HFFc6 (cell line): ENCODE results near the gene IL1RAPL1. TPM values are rescaled to one million over a fixed set of nuclear protein-coding genes. Genes with fewer than 3 reads are reported as not detected.

Experiments used
- DNase-seq: peaks from one replicate; pipeline ENCODE4 v3.0.0-alpha.2; 2018
- H3K27ac Mint-ChIP-seq: 2 replicates; pipeline ENCODE4 v1.8.0; 2020; ENCODE audit warnings: mild to moderate bottlenecking, mixed read lengths
- H3K27me3 Mint-ChIP-seq: 2 replicates; pipeline ENCODE4 v1.8.0; 2021; ENCODE audit warnings: mild to moderate bottlenecking, moderate library complexity, mixed read lengths; ENCODE audit not compliant: insufficient read depth
- H3K36me3 Mint-ChIP-seq: 2 replicates; pipeline ENCODE4 v1.8.0; 2021; ENCODE audit warnings: low read depth, mixed read lengths
- H3K4me1 Mint-ChIP-seq: 2 replicates; pipeline ENCODE4 v1.8.0; 2020; ENCODE audit warnings: low read depth, mixed read lengths
- H3K4me3 Mint-ChIP-seq: 2 replicates; pipeline ENCODE4 v1.8.0; 2020; ENCODE audit warnings: mild to moderate bottlenecking, moderate library complexity, mixed read lengths
- H3K9me3 Mint-ChIP-seq: 2 replicates; pipeline ENCODE4 v1.8.0; 2020; ENCODE audit warnings: mild to moderate bottlenecking, mixed read lengths
- CTCF ChIP-seq: fragments of 200-600 bp; sonication (generic); IDR thresholded peaks from 2 replicates; pipeline ENCODE4 v1.5.0; 2021; ENCODE audit warnings: antibody characterized with exemption, mild to moderate bottlenecking
- total RNA-seq, 6 experiments: library from RNA; stranded (reverse); fragmentation: NEBNext Ultra II Directional; extraction: Animal tissue kit (Norgen Biotek cat#: 25700); gene quantifications; 2 replicates in 1 of 6; 3 replicates in 5 of 6; pipeline ENCODE4 v1.2.3, GENCODE V29; 2021

IL1RAPL1 gene
- total RNA-seq, 6 experiments from 2014 or later, result not detected

DNA sequence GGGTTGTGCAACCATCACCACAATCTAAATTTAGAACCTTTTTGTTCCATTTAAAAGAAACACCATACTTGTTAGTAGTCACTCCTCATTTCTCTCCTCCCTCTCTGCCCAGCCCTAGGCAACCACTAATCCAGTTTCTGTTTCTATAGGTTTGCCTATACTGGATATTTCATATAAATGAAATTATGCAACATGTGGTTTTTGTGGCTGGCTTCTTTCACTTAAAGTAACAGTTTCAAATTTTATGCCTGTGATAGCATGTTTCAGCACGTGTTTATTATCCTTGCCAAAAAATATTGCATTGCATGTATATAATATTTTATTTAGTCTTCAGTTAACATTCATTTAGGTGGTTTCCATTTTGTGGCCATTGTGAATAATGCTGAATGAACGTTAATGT, 437.6 kb downstream of the IL1RAPL1 start:
- DNase-seq, result no peak
- Mint-ChIP-seq H3K4me1 (no peaks in the 10 kb centered on the region), H3K27me3 (no peaks in the 10 kb centered on the region), H3K4me3 (no peak overlapping the region), H3K9me3 (peaks cover 8% of the 10 kb centered on the region), H3K36me3 (no peaks in the 10 kb centered on the region), H3K27ac (no peak overlapping the region)
- no peak for TF ChIP-seq CTCF

GRCh38 chrX:29039501-29039900, 452.3 kb downstream of the IL1RAPL1 start:
- no peak overlapping the region for H3K4me3 Mint-ChIP-seq
- no peak for DNase-seq
- no peaks in the 10 kb centered on the region; the same call in 1 of the 2 replicates for H3K9me3 Mint-ChIP-seq
- no peaks in the 10 kb centered on the region for H3K27me3 Mint-ChIP-seq
- H3K36me3 Mint-ChIP-seq, result no peaks in the 10 kb centered on the region
- no peak overlapping the region for H3K27ac Mint-ChIP-seq
- H3K4me1 Mint-ChIP-seq, result no peaks in the 10 kb centered on the region
- no peak for TF ChIP-seq CTCF

DNA sequence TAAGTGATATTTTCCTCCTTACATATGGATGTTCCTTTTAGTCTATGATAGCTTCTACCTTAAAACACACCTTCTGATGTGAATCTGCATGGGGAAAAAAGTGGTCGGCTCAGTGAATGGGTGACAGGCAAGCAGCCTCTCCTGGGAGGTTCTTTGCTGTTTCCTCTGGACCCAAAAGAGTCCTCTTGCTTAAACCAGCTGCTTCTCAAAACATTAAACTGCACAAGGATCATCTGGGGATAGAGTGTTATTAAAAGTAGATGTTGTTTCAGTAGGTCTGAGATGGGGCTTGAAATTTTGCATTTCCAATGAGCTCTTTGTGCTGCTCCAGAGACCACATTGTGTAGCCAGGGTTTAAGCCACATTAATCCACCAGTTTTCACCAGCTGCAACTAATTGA, 452.9 kb downstream of the IL1RAPL1 start:
- Mint-ChIP-seq H3K36me3 (no peaks in the 10 kb centered on the region), H3K4me1 (no peaks in the 10 kb centered on the region), H3K27me3 (no peaks in the 10 kb centered on the region), H3K4me3 (no peak overlapping the region), H3K9me3 (no peaks in the 10 kb centered on the region; the same call in 1 of the 2 replicates), H3K27ac (no peak overlapping the region)
- no peak for TF ChIP-seq CTCF
- no peak for DNase-seq

GRCh38 chrX:29042341-29042740, 455.1 kb downstream of the IL1RAPL1 start:
- DNase-seq, result no peak
- H3K27ac Mint-ChIP-seq, result no peak overlapping the region
- TF ChIP-seq CTCF, result no peak
- no peaks in the 10 kb centered on the region for H3K27me3 Mint-ChIP-seq
- H3K9me3 Mint-ChIP-seq, result no peaks in the 10 kb centered on the region; the same call in 1 of the 2 replicates
- no peaks in the 10 kb centered on the region for H3K4me1 Mint-ChIP-seq
- H3K4me3 Mint-ChIP-seq, result no peak overlapping the region
- no peaks in the 10 kb centered on the region for H3K36me3 Mint-ChIP-seq

DNA sequence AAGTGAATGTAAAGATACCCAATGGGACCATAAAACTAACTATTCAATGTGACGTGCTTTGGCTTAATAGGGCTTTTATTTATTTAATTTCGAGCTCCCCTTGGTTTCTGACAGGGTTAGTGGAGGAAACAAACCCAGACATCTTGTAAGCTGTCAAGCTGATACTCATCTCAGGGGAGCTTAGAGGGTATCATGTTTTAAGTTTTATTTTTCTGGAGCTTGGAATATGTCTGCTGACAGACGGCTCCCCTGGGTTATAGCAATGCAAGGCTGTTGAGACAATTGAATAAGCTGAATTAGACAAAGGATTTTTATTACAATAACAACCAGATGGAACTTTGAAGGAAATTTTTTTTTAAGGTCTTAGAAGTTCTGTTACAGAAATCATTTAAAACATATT, 456.5 kb downstream of the IL1RAPL1 start:
- H3K27me3 Mint-ChIP-seq, result no peaks in the 10 kb centered on the region
- no peaks in the 10 kb centered on the region; the same call in 1 of the 2 replicates for H3K9me3 Mint-ChIP-seq
- TF ChIP-seq CTCF, result no peak
- H3K4me1 Mint-ChIP-seq, result no peaks in the 10 kb centered on the region
- no peaks in the 10 kb centered on the region for H3K36me3 Mint-ChIP-seq
- no peak overlapping the region for H3K4me3 Mint-ChIP-seq
- no peak for DNase-seq
- H3K27ac Mint-ChIP-seq, result no peak overlapping the region
